Stimulated activated naive CD8-positive, alpha-beta T cell treated with anti-CD3 and anti-CD28 coated beads, Interleukin-15, Interleukin-2, amounts not matched to agents 100 U/mL and 50 U/mL, for 24 hours (primary cell): ENCODE measurements around the gene ADSS2.

ENCODE experiments used
- ATAC-seq: fragments of 150-1000 bp; cut with Tn5 transposase; one replicate; pipeline ENCODE4 v1.10.0; 2021
- DNase-seq: peaks from one replicate; pipeline ENCODE4 v3.0.0; 2021

ADSS2 gene

DNA sequence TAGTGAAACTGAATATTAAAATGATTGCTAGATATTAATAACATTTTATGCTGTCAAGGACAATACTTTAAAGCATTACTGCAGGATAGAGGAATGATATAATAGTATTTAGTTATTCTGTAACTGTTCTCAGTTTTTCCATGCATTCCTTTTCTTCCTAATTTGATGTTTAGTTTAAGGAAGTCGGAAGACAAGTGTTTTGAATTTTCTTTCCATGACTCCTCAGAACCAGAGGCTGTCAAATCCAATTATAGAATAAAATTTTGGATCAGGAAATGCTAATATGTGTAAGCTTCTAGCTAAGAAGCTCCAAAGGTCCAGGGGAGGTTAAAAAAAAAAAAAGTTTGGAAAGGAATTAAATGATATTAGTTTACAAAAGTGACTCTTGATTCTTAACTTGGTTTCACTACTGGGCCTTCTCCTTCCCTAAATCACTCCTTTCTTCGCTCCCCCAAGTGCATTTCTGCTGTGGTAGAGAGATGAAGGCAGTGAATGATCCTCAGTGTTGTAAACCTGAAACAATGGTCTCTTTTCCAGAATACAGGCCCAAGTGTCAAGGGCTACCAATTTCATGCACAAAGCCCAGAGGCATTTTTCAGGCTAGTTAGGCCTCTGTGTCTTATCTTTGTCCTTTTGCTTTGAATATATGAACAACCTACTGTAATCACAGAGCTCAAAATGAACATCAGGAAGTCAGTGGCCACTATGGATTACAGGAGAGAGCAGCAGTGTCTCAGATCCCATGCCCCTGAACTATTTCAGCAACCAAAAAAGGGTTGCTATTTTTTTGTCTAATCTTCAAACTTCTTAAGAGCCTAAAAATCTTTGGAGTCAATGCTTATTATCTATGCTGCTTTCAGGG, 6.2 kb downstream of the ADSS2 start:
- DNase-seq (no peak), ATAC-seq (no peak)

DNA sequence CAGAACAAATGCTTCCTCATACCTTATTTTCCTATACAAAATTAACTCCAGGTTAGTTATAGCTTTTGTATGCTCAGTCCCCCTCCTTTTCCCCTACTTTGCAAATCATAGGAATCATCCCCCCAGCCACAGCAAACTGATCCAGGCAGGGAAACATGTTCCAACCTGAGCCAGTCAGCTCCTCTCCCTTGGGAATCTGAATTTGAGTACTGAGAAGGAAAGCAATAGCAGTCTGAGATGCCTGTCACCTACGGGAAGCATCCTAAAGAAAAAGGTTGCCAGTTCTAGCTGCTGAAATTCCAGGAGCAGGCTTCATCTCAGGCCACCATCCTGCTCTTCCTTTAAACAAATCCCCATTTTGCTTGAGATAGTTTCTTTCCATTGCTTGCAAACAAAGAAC, 6.9 kb downstream of the ADSS2 start:
- no peak for DNase-seq
- no peak for ATAC-seq

- peak; percentile 65 for ATAC-seq
- DNase-seq: no peak
Observed at GRCh38 chr1:244442850-244443249, 8.9 kb downstream of the ADSS2 start.

DNA sequence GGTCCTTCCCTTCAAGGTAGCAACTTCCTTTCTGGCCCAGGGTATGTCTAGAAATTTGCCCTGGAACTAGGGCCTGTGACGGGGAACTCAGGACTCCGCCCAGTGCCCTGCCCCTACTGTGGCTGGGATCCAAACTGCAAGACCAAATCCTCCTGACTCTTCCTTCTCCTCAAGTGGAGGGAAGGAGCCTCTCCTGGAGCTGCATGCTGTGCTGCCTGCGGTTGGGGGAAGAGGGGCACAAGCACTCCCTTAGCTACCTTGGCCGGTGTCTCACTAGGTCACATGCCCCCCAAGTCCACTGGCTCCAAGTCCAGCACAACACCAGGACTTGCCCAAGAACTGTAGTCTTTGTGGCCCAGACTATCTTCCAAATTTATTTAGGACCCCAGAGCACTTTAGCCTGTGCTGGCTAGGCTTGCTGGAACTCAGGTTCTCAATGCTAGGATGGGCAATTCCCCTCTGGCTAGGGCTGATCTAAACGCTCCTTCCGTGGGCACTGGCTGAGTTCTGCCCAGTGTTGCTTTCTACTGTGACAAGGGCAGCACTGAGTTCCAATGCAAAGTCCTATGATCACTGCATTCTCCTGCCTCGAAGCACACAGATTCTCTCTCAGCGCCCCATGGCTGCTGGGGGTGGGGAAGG, 12.2 kb downstream of the ADSS2 start:
- no peak for ATAC-seq
- no peak for DNase-seq

DNA sequence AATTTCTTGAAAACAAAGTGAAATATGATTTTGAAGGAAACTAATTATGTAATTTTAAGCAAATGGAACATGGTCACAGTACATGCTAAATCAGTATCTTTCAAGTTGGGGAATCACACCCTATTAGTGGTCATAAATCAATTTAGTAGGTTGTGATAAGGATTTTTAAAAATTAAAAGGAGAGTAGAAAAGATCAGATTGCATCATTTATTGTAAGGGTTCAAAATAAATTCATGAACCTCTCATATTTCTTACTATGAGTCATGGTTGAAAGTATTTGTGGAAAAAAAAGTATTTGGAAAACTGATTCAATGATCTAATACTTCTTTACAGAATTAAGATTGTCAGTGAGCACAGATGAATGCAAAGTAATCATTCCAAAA, 14.6 kb downstream of the ADSS2 start:
- no peak for ATAC-seq
- DNase-seq: no peak

DNA sequence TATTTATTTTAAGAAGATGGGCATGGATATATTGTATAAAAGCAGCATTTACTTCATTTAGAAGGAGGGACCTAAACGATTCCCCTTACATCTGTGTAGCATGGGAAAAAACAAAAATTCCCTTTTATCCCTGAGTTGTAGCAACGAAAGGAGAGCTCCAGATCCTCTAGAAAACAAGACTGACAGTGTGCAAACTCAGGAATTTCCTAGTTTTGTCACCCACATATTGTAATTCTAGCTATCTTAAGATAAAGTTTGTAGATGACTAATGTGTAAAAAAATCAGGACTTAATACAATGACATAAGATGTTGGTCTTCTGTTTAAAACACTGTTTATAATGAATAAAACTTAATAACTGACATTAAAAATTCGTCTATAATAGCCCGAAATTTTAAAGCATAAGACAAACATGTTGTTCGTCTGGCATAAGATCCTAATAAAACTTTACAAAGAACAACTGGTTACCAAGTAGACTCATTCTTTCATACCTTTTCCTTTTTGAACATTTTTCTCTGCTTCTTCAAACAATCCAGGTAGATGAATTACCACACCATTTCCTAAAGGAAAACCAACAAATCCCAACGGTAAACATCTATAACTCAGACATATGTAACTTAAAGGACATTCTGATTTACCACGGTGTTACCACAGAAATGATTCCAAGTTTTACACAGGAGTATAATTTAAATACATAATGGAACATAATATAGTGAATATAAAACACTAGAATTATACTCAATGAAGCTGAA, 15.2 kb downstream of the ADSS2 start:
- ATAC-seq: no peak
- DNase-seq: no peak

DNA sequence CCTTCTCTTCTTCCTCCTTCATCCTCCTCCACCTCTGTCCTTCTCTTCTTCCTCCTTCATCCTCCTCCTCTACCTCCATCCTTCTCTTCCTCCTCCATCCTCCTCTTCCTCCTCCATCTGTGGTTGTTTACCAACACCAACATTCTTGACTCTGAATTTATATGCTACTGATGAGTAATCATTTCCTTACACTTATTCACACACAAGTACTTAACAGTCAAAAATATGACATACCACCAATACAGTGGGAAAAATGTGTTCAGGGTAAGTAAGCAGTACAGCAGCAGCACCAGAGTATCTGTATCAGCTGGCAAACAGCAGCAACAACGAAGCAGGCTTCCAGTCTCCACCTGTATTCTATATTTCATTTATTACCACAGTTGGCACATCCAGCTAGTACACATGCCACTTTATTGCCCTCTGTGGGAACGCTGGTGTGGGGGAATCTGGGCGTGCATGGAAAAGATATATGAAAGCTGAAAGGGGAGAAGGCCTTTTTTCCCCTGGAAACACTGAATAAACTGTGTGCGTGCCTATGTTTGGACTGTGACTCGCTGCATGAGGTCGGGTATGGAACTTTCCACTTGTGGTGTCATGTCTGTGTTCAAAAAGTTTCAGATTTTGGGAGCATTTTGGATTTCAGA, 16.0 kb downstream of the ADSS2 start:
- DNase-seq (peak; percentile 40), ATAC-seq (peak; percentile 94)

- ATAC-seq: no peak
- no peak for DNase-seq
Observed at GRCh38 chr1:244431166-244431565, 20.5 kb downstream of the ADSS2 start.

- DNase-seq (no peak), ATAC-seq (no peak)
Observed at GRCh38 chr1:244429818-244430217, 21.9 kb downstream of the ADSS2 start.

GRCh38 chr1:244427647-244428046, 24.1 kb downstream of the ADSS2 start:
- DNase-seq (no peak), ATAC-seq (no peak)

DNA sequence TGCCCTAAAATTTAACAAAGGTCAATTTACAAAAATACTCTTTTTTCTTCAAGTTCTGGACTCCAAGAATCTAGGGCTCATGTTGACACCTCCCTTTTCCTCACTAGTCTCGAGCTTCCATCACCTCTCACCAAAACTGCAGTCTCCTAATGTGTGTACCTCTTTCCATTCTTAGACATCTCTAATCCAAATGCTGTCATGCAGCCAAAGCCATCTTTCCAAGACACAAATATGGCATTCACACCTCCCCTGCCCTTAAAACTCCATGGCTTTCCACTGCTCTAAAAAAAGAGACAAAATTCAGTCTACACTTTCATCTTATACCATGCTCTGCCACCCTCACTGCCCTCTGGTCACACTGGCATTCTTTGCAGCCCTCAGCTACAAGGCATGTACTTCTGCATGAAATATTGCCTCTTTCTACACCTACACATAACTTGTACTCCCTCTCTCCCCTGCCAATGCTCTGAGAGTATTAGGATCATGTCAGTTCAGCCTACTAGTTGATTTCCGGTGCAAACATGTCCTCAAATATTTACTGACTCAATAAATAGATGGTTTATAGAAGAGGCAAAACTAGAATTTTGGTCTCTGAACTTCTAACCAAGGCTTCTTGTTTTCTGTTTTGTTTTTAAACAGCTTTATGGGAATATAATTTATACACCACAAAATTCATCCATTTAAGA, 26.9 kb downstream of the ADSS2 start:
- no peak for ATAC-seq

DNA sequence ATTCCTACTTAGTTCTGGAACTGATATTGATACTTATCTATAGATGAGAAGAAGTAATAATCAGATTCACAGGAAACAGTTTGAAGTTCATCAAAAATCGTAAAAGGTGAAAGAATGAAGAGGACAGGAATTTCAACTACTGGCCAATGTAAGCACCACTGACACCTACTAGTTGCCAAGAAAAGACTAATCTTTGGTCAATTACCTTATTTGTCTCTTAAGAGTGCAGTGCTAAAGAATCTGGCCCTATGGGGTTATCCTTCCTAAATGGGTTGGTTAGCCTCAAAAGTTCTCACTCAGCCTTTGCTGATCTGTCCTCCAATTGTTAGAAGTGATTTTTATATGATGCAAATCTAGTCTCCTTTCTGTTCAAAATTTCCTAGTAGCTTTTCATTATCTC, 29.5 kb downstream of the ADSS2 start:
- ATAC-seq: no peak
- DNase-seq: no peak

More for the DNA sequence above, 26.9 kb downstream of the ADSS2 start:
- DNase-seq: no peak

DNA sequence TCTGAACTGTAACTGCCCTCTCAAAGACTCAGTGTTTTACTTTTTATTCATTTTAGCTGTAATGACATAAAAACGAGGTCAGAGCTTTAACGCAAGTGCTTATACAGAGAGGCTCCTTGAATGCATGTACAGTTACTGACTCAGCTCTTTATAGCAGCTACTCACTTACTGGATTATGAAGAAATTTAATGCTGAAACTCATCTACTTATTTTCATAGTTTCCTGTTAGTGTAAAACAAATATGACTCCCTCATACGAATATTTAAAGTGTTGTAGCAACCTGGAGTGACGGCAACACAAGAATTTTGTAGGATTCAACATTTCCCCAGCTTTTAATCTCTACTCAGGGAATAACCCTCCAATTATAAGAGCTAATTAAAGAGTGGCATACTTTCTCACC, 32.7 kb downstream of the ADSS2 start:
- DNase-seq (no peak), ATAC-seq (no peak)

- no peak for DNase-seq
Observed at GRCh38 chr1:244414543-244414942, 37.2 kb downstream of the ADSS2 start.

DNA sequence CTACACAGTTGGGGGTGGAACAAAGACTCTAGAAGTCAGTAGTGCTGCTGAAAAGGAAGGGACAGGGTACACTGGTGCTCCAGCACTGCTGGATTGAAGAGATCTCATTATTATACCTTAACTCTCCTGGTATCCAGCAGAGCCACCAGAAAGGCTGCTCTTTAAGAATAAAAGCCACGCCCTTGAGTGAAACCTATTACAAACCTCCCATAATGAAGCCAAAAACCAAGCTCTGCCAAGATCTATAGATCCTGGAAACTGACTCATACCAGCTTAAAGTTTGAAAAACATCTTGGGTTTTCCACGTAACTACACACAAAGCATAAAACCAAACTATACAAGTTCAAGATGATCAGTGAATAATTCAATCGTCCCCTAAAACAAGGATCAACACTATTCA, 38.0 kb downstream of the ADSS2 start:
- DNase-seq: no peak
- ATAC-seq: no peak

More at GRCh38 chr1:244414543-244414942, 37.2 kb downstream of the ADSS2 start:
- no peak for ATAC-seq

GRCh38 chr1:244412176-244412575, 39.5 kb downstream of the ADSS2 start:
- DNase-seq (no peak), ATAC-seq (no peak)

- ATAC-seq (no peak), DNase-seq (no peak)
Observed at GRCh38 chr1:244409701-244410100, 42.0 kb downstream of the ADSS2 start.

- ATAC-seq (no peak), DNase-seq (no peak)
Observed at GRCh38 chr1:244406337-244406736, 45.4 kb downstream of the ADSS2 start.

GRCh38 chr1:244405856-244406255, 45.9 kb downstream of the ADSS2 start:
- no peak for ATAC-seq

DNA sequence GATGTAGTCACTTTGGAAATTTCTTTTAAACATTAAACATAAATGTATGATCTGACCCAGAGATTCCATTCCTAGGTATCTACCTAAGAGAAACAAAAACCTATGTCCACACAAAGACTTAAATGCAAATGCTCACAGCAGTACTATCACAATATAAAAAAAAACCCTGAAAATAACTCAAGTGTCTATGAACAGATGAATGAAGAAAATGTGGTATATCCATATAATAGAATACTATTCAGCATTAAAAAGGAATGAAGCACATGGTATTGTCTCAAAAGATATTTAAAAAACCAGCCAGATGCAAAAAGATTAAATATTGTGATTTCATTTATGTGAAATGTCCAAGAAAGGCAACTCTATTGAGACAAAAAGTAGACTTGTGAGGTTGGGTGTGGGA, 48.3 kb downstream of the ADSS2 start:
- DNase-seq: no peak
- ATAC-seq: no peak

More at GRCh38 chr1:244405856-244406255, 45.9 kb downstream of the ADSS2 start:
- no peak for DNase-seq

- ATAC-seq: no peak
- DNase-seq: no peak
Observed at GRCh38 chr1:244400974-244401373, 50.7 kb downstream of the ADSS2 start.

DNA sequence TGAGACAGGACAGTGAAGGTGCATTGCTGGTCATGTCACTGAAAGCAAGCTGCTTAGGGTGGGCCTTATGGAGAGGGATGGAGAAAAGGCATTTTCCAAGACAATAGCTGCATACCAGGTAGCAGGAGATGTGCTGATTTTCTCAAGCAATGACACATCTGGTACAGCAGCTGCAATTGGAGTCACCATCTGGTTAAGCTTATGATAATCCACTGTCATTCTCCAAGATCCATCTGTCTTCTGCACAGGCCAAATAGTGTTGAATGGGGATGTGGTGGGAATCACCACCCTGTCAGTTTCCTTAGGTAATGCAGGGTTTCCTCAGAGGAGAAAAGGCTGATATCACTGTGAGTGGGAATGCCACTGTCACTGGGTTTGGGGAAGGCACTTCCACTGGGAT, 54.6 kb downstream of the ADSS2 start:
- no peak for ATAC-seq
- no peak for DNase-seq
